GM19238 (cell line): Measurements from ENCODE around the gene SOX4.

Experiments
- DNase-seq: peaks from one replicate; pipeline ENCODE4 v3.0.0; 2011; ENCODE audit warnings: low spot score; ENCODE audit not compliant: insufficient read length

SOX4 gene

GRCh38 chr6:21612067-21612745, 18.7 kb downstream of the SOX4 start:
- DNase-seq, result no peak

- DNase-seq, result no peak
Observed at GRCh38 chr6:21613809-21614208, 20.3 kb downstream of the SOX4 start.

GRCh38 chr6:21614226-21614625, 20.7 kb downstream of the SOX4 start:
- DNase-seq, result no peak

GRCh38 chr6:21615504-21615903, 22.0 kb downstream of the SOX4 start:
- DNase-seq, result no peak

- no peak for DNase-seq
Observed at GRCh38 chr6:21616005-21616404, 22.5 kb downstream of the SOX4 start.

GRCh38 chr6:21625642-21626041, 32.1 kb downstream of the SOX4 start:
- DNase-seq, result no peak

GRCh38 chr6:21626756-21627155, 33.2 kb downstream of the SOX4 start:
- DNase-seq, result no peak

GRCh38 chr6:21628160-21628559, 34.6 kb downstream of the SOX4 start:
- DNase-seq, result no peak

- no peak for DNase-seq
Observed at GRCh38 chr6:21633511-21634109, 40.1 kb downstream of the SOX4 start.

- DNase-seq, result no peak
Observed at GRCh38 chr6:21634582-21634981, 41.0 kb downstream of the SOX4 start.

- no peak for DNase-seq
Observed at GRCh38 chr6:21636876-21637275, 43.3 kb downstream of the SOX4 start.

GRCh38 chr6:21639316-21639715, 45.8 kb downstream of the SOX4 start:
- DNase-seq, result no peak
